Fibroblast of gingiva (primary cell): Measurements from ENCODE around the gene ACP4.
"Not testable (repeated sequence)": the region's sequence is repeated elsewhere in the genome, so short reads cannot be mapped to it uniquely, and the experiment has no call there.

ENCODE experiments used
- DNase-seq: peaks from one replicate; pipeline ENCODE4 v3.0.0-alpha.2; 2011; ENCODE audit warnings: low read depth

ACP4 gene

GRCh38 chr19:50776131-50776530 is 14.1 kb upstream of the ACP4 start:
- no peak for DNase-seq

GRCh38 chr19:50777261-50777660 is 13.0 kb upstream of the ACP4 start:
- no peak for DNase-seq

- no peak for DNase-seq
These were observed 12.3 kb upstream of the ACP4 start for GRCh38 chr19:50777830-50778303.

- DNase-seq = no peak
These were observed 11.2 kb upstream of the ACP4 start for GRCh38 chr19:50778906-50779430.

- DNase-seq = no peak
These were observed 10.4 kb upstream of the ACP4 start for GRCh38 chr19:50779504-50780457.

GRCh38 chr19:50780753-50781435 is 9.3 kb upstream of the ACP4 start:
- DNase-seq = no peak

- DNase-seq = not testable (repeated sequence)
These were observed 6.4 kb upstream of the ACP4 start for GRCh38 chr19:50783848-50784152.

- no peak for DNase-seq
These were observed 5.5 kb upstream of the ACP4 start for GRCh38 chr19:50784710-50785109.

GRCh38 chr19:50785329-50785728 is 4.9 kb upstream of the ACP4 start:
- no peak for DNase-seq

- DNase-seq = no peak
These were observed 780 bp downstream of the ACP4 start for GRCh38 chr19:50790922-50791467.

- no peak for DNase-seq
These were observed 1.5 kb downstream of the ACP4 start for GRCh38 chr19:50791594-50792271.

GRCh38 chr19:50792272-50793250 is 2.3 kb downstream of the ACP4 start:
- DNase-seq = no peak

- DNase-seq = no peak
These were observed 3.4 kb downstream of the ACP4 start for GRCh38 chr19:50793558-50794065.

GRCh38 chr19:50794074-50794875 is 4.1 kb downstream of the ACP4 start:
- no peak for DNase-seq

GRCh38 chr19:50794876-50795663 is 4.9 kb downstream of the ACP4 start:
- no peak for DNase-seq

GRCh38 chr19:50795664-50796073 is 5.5 kb downstream of the ACP4 start:
- DNase-seq = no peak

- no peak for DNase-seq
These were observed 6.0 kb downstream of the ACP4 start for GRCh38 chr19:50796128-50796633.

GRCh38 chr19:50796634-50797428 is 6.6 kb downstream of the ACP4 start:
- no peak for DNase-seq
